HTR-8/SVneo (cell line): Measurements from ENCODE around the gene ATP6V1B1.

Experiments
- DNase-seq: peaks from one replicate; pipeline ENCODE4 v3.0.0; 2011; ENCODE audit warnings: low spot score, mixed read lengths; ENCODE audit not compliant: insufficient read length
- FAIRE-seq: peaks from 2 replicates; lab custom pipeline; 2011; peaks lifted over from hg19 to GRCh38; lab: Jason Lieb, UNC

ATP6V1B1 gene

GRCh38 chr2:70898363-70899240 lies 37.1 kb upstream of the ATP6V1B1 start:
- FAIRE-seq (peak; percentile 55), DNase-seq (no peak)

- FAIRE-seq = peak; percentile 16
- DNase-seq = no peak
Observed at GRCh38 chr2:70901227-70902066, 34.3 kb upstream of the ATP6V1B1 start.

GRCh38 chr2:70902067-70902442 lies 33.6 kb upstream of the ATP6V1B1 start:
- peak; percentile 69 for FAIRE-seq
- no peak for DNase-seq

- DNase-seq (no peak), FAIRE-seq (peak; percentile 16)
Observed at GRCh38 chr2:70902579-70902978, 33.1 kb upstream of the ATP6V1B1 start.

- FAIRE-seq (no peak), DNase-seq (no peak)
Observed at GRCh38 chr2:70903171-70903570, 32.5 kb upstream of the ATP6V1B1 start.

- FAIRE-seq (no peak), DNase-seq (no peak)
Observed at GRCh38 chr2:70903641-70904340, 31.9 kb upstream of the ATP6V1B1 start.

GRCh38 chr2:70904371-70905216 lies 31.1 kb upstream of the ATP6V1B1 start:
- DNase-seq = no peak
- no peak for FAIRE-seq

GRCh38 chr2:70905443-70906421 lies 30.0 kb upstream of the ATP6V1B1 start:
- FAIRE-seq (no peak), DNase-seq (no peak)

- FAIRE-seq (no peak), DNase-seq (no peak)
Observed at GRCh38 chr2:70906439-70907005, 29.2 kb upstream of the ATP6V1B1 start.

GRCh38 chr2:70907130-70908057 lies 28.3 kb upstream of the ATP6V1B1 start:
- no peak for DNase-seq
- FAIRE-seq = no peak

GRCh38 chr2:70916291-70916690 lies 19.4 kb upstream of the ATP6V1B1 start:
- FAIRE-seq (no peak), DNase-seq (no peak)

- no peak for DNase-seq
- no peak for FAIRE-seq
Observed at GRCh38 chr2:70918016-70918415, 17.7 kb upstream of the ATP6V1B1 start.

- peak; percentile 85 for DNase-seq
- peak; percentile 91 for FAIRE-seq
Observed at GRCh38 chr2:70919672-70920366, 15.9 kb upstream of the ATP6V1B1 start.

GRCh38 chr2:70920367-70920715 lies 15.4 kb upstream of the ATP6V1B1 start:
- no peak for DNase-seq
- FAIRE-seq = no peak

GRCh38 chr2:70921031-70921430 lies 14.7 kb upstream of the ATP6V1B1 start:
- DNase-seq (no peak), FAIRE-seq (no peak)

GRCh38 chr2:70921839-70922234 lies 13.9 kb upstream of the ATP6V1B1 start:
- FAIRE-seq (peak; percentile 54), DNase-seq (no peak)
